Gastrocnemius medialis (tissue), 4 donors: Measurements from ENCODE around the gene MRPL20.

Source experiments
- POLR2A ChIP-seq, 2 donors: fragments of 450-650 bp; IDR thresholded peaks; one replicate each; pipeline ENCODE4 v1.6.1; 2017; ENCODE audit warnings: antibody characterized with exemption in 2 of 2, mild to moderate bottlenecking in 2 of 2, moderate library complexity in 2 of 2
- TF ChIP-seq, protein P1 (sequence below), 5 experiments: fragments of 450-650 bp in 3 of 5; fragments of 200-600 bp in 2 of 5; sonication (generic) in 2 of 5; IDR thresholded peaks in 4 of 5; conservative IDR thresholded peaks in 1 of 5; 1 replicate in 4 of 5; 2 replicates in 1 of 5; pipeline ENCODE4 v1.5.1; 2016 to 2019; ENCODE audit warnings: antibody characterized with exemption in 5 of 5, mild to moderate bottlenecking in 3 of 5, moderate library complexity in 3 of 5

DNA sequence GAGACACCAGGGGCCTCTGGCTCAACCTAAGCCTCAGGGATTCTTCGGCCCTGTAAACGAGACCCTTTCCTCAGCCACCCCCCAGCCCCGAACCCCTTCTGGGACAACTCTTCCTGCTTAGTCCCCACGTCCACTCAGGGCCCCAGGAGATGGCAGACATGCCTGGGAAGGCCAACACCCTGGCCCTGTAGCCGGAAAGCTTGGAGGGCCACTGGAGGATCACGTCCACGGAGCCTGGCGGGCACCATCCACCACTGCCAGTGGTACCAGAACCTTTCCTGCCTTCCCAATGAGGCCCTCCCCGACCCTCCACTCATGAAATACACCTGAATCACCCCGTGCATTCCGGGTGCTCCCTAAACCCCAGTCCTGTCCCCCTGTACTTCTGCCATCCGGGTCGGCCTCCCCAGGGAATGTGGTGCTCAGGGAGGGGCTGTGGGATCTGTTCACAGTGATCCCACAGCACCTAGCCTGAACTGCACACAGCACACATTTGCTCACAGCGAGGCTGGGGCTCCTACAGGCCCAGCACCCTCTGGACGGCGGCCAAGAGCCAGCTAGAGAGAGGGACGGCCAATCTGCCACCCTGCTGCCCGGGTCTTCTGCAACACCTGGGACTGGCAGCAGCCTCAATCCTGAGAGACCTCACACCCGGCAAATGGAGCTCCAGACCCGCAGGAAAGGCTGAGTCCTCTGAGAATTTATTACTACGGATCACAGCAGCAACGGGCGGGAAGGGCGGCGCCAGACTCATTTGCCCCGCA is 33.9 kb downstream of the MRPL20 start:
- TF ChIP-seq, protein P1, sequence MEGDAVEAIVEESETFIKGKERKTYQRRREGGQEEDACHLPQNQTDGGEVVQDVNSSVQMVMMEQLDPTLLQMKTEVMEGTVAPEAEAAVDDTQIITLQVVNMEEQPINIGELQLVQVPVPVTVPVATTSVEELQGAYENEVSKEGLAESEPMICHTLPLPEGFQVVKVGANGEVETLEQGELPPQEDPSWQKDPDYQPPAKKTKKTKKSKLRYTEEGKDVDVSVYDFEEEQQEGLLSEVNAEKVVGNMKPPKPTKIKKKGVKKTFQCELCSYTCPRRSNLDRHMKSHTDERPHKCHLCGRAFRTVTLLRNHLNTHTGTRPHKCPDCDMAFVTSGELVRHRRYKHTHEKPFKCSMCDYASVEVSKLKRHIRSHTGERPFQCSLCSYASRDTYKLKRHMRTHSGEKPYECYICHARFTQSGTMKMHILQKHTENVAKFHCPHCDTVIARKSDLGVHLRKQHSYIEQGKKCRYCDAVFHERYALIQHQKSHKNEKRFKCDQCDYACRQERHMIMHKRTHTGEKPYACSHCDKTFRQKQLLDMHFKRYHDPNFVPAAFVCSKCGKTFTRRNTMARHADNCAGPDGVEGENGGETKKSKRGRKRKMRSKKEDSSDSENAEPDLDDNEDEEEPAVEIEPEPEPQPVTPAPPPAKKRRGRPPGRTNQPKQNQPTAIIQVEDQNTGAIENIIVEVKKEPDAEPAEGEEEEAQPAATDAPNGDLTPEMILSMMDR (IDR thresholded peaks at IDR 0.05 in 4 of 5, conservative IDR thresholded peaks at IDR 0.05 in 1 of 5): no peak
- TF ChIP-seq POLR2A (IDR thresholded peaks at IDR 0.05): no peak
